Mucosa of descending colon (tissue), 3 donors: ENCODE results near the gene ACOT7. TPM values are rescaled to one million over a fixed set of nuclear protein-coding genes. Genes with fewer than 3 reads are reported as not detected.

Experiments used
- ATAC-seq: fragments of 200-7000 bp; cut with Tn5 transposase; one replicate; pipeline ENCODE4 v1.9.1; 2020; ENCODE audit warnings: mild to moderate bottlenecking, moderate library complexity
- DNase-seq, 3 donors: peaks; one replicate each; pipeline ENCODE4 v3.0.0-alpha.2; 2020
- H3K36me3 ChIP-seq: fragments of 200-600 bp; one replicate; pipeline ENCODE4 v1.8.0; 2021; ENCODE audit warnings: low read depth, mild to moderate bottlenecking
- H3K4me1 ChIP-seq: fragments of 200-600 bp; one replicate; pipeline ENCODE4 v1.8.0; 2021; ENCODE audit warnings: low read depth, mild to moderate bottlenecking
- H3K4me3 ChIP-seq: fragments of 200-600 bp; one replicate; pipeline ENCODE4 v1.8.0; 2021; ENCODE audit warnings: mild to moderate bottlenecking
- H3K9me3 ChIP-seq: fragments of 200-600 bp; one replicate; pipeline ENCODE4 v1.8.0; 2021; ENCODE audit warnings: mild to moderate bottlenecking
- intact Hi-C, 2 donors: fragments of 100-400 bp; cut with DNase I in 1 of 2; cut with micrococcal nuclease in 1 of 2; formaldehyde crosslinking; loops; one replicate each; pipeline versions ENCODE4 v1.11.0 to v1.11.1; 2022; cut with DNase I, micrococcal nuclease
- total RNA-seq, 3 donors: library from RNA; stranded (reverse); fragmentation: NEBNext Ultra II Directional in 2 of 3; extraction: Animal tissue kit (Norgen Biotek cat#: 25700) in 2 of 3; gene quantifications; one replicate each; pipeline versions ENCODE4 v1.2.1 to v1.2.4, GENCODE V29; 2021 to 2023
- TF ChIP-seq, protein P1 (sequence below): fragments of 200-600 bp; IDR thresholded peaks from one replicate; pipeline ENCODE4 v1.8.0; 2022; ENCODE audit warnings: antibody characterized with exemption, mild to moderate bottlenecking
- donor health status: DM: no; HTN: no; CAD: no; lungs with moderate emphysema.
- donor health status: DM: no; HTN: no; CAD: no.
- donor health status: DM: no; HTN: yes; CAD: no.

The ACOT7 gene
- total RNA-seq, 3 donors from 2014 or later = 37.9 to 60.1 (median 42.7) TPM

DNA sequence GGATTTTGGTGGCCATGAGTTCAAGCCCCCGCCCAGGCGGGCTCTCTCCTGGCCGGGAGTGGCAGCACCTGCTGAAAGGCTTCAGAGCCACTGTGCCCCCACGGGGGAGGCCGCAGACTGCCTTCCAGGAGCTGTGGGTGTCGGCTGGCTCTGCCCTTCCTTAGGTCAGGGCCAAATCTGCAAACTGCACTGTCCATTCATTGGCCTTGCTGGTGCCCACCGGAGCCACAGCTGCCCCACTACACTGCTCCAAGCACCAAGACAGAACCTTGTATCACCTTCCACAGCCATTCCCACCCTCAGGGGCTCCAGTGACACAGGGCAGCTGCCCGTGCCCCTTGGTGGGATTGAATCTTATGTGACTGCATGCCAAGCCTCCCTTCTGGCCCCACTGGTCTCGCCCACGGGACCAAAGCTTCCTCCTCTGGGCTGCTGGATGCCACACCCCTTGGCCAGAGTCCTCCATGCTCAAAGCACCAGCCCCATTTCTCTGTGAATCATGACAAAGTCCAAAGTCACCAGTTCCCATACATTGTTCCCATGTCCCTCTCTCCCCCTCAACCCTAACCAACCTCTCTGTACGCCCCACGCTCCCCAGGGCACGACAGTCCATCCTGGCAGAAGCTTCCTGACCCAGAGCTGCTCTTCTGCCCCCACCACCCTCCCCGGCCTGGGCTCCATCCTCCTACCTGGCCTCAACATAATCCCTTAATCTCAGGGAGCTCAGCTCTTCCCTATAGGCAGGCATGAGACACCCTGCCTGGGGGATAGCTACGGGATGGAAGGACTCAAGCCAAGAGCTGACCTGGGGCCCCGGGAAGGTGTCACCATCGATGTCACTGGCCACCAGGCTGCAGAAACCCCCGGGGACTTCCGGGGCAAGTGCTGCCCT, 111.8 kb downstream of the ACOT7 start:
- Histone ChIP-seq H3K4me1 (peaks cover 15% of the 10 kb centered on the region), H3K4me3 (no peak overlapping the region), H3K36me3 (no peaks in the 10 kb centered on the region), H3K9me3 (no peaks in the 10 kb centered on the region)
- TF ChIP-seq, protein P1, sequence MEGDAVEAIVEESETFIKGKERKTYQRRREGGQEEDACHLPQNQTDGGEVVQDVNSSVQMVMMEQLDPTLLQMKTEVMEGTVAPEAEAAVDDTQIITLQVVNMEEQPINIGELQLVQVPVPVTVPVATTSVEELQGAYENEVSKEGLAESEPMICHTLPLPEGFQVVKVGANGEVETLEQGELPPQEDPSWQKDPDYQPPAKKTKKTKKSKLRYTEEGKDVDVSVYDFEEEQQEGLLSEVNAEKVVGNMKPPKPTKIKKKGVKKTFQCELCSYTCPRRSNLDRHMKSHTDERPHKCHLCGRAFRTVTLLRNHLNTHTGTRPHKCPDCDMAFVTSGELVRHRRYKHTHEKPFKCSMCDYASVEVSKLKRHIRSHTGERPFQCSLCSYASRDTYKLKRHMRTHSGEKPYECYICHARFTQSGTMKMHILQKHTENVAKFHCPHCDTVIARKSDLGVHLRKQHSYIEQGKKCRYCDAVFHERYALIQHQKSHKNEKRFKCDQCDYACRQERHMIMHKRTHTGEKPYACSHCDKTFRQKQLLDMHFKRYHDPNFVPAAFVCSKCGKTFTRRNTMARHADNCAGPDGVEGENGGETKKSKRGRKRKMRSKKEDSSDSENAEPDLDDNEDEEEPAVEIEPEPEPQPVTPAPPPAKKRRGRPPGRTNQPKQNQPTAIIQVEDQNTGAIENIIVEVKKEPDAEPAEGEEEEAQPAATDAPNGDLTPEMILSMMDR = no peak
- intact Hi-C loops = no loop called here
- ATAC-seq = peak; percentile 92
- peak; percentile 81 to 82 (median 82) for DNase-seq

DNA sequence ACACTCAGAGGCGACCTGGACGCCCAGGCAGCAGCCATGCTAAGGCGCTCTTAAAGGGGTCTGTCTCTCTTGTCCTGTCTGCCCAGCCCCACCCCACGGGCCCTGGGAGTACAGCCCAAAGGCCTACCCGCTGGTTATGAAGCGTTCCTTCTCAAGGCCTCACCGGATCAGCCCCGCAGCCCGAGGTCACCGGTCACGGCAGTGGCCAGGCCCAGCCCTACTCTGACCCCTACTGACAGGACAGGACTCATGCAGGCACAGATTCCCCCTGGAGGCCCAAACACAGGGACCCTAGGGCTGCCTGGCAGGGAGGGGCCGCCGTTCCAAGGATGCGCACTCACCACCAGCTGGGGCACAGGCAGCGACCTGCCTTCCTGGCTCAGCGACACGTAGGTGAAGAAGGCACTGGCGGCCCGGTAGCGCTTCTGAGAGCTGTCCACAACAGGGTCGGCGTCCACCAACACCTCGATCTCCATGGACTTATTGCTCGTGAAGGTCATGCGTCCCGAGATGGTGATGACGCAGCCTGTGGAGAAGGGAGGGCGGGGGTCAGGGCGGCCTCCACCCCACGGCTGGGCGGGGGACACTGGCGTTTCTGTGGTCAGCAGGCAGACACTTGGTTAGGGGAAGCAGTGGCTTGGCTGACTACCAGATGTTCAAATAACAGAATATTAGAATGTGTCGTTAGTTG, 112.7 kb downstream of the ACOT7 start:
- DNase-seq (peak in 1 of 3 donors; percentile 47), ATAC-seq (peak; percentile 8)
- intact Hi-C loops = no loop called here
- H3K4me1 ChIP-seq = peaks cover 23% of the 10 kb centered on the region
- TF ChIP-seq, protein P1 = no peak
- H3K9me3 ChIP-seq = no peaks in the 10 kb centered on the region
- H3K36me3 ChIP-seq = no peaks in the 10 kb centered on the region
- H3K4me3 ChIP-seq = no peak overlapping the region

DNA sequence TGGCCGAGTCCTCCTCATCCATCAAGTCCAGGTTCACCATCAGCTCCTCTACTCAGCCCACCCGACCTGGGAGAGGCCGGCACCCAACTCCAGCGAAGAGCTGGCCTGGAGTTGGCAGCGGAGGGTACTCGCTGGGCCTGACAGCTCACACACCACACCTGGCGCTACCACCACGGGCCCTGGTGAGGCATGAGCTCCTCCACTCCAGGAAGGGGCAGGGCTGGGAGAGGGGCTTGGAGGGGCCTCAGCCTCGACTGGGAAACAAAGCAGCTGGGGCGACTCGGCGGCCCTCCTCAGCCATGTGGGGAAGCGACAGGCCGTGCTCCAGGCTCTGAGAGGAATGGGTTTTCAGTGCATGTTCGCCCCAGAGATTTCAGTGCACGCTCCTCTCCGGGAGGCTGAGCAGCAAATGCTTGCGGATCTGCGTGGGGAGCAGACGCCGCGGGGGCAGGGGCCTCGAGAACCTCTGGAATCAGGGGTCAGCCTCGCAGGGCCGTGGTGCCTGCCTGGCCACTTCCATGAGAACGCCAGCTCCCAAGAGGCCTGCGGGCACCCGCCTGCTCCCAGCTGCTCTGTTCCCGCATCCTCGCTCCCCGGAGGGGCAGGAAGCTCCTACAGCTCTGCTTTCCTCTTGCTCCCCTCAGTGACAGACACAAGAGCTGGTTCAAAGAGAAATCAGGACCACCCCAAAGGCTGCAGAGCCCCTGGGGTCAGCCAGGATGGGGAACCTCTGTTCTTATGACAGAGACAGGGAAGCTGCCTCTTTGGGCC, 113.8 kb downstream of the ACOT7 start:
- TF ChIP-seq, protein P1 = no peak
- no peak overlapping the region for H3K4me3 ChIP-seq
- peaks cover 25% of the 10 kb centered on the region for H3K4me1 ChIP-seq
- ATAC-seq (no peak), DNase-seq (no peak)
- intact Hi-C loops = no loop called here
- no peaks in the 10 kb centered on the region for H3K9me3 ChIP-seq
- no peaks in the 10 kb centered on the region for H3K36me3 ChIP-seq

DNA sequence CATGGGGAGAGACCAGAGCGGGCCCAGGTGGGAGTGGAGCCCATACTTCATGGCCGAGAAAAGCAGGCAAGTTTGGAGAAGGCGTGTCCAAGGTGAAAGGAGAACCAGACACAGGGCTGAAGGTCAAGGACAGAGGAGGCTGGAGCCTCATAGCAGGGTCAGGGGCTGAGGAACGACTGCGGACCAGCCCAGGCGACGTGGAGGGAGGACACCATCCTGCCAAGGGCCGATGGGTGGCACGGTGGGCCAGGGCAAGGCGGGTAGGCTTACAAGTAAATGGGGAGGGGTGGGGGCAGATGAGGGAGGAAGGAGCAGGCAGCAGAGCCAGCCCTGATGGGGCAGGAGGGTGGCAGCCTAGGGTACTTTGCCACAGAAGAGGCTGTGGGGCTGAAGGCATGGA, 114.5 kb downstream of the ACOT7 start:
- Histone ChIP-seq H3K4me1 (peaks cover 25% of the 10 kb centered on the region), H3K9me3 (no peaks in the 10 kb centered on the region), H3K4me3 (no peak overlapping the region), H3K36me3 (no peaks in the 10 kb centered on the region)
- TF ChIP-seq, protein P1 = no peak
- ATAC-seq (no peak), DNase-seq (no peak)
- intact Hi-C loops = no loop called here

DNA sequence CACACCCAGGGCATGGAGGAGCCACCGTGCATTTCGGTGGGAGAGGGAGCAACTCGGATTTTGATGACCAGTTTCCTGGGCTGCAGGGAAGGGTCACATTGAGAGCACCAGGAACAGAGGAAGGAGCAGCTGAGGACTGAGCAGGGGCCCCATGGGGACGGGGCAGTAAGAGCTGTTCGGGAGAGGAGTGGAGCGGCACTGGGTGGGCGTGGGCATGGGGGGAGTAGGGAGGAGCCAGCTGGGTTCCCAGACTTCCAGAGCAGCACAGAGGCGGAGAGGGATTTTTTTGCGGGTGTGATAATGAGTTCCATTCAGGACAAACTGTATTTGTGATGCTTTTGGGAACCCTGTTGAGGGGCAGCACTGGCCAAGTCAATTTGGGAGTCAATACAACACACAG, 115.3 kb downstream of the ACOT7 start:
- Histone ChIP-seq H3K36me3 (no peaks in the 10 kb centered on the region), H3K9me3 (no peaks in the 10 kb centered on the region), H3K4me3 (no peak overlapping the region), H3K4me1 (peaks cover 25% of the 10 kb centered on the region)
- TF ChIP-seq, protein P1 = no peak
- DNase-seq = no peak
- intact Hi-C loops = no loop called here
- ATAC-seq = no peak
